Mesendoderm (in vitro differentiated cells): ENCODE data around the gene SRSF10.

ENCODE experiments used
- DNase-seq: peaks from one replicate; pipeline ENCODE4 v3.0.0; 2013
- H2AK5ac ChIP-seq: 2 replicates; pipeline ENCODE4 v1.6.1; 2013; ENCODE audit warnings: low read length, inconsistent platforms
- H2BK120ac ChIP-seq: 2 replicates; pipeline ENCODE4 v1.6.1; 2013; ENCODE audit warnings: low read depth, mild to moderate bottlenecking, low read length, moderate library complexity, mixed read lengths
- H2BK15ac ChIP-seq: replicated peaks from 2 replicates; pipeline ENCODE4 v1.6.1; 2013; ENCODE audit warnings: low read depth, mild to moderate bottlenecking, moderate library complexity
- H2BK5ac ChIP-seq: 2 replicates; pipeline ENCODE4 v1.6.1; 2013; ENCODE audit warnings: low read length, inconsistent platforms
- H3K18ac ChIP-seq: 2 replicates; pipeline ENCODE4 v1.6.1; 2013; ENCODE audit warnings: mild to moderate bottlenecking, low read length, mixed read lengths
- H3K23ac ChIP-seq: one replicate; pipeline ENCODE4 v1.6.1; 2013; ENCODE audit warnings: low read length
- H3K27ac ChIP-seq: 2 replicates; pipeline ENCODE4 v1.5.1; 2013; ENCODE audit warnings: low read depth, mild to moderate bottlenecking, inconsistent platforms, low read length, moderate library complexity
- H3K27me3 ChIP-seq: 2 replicates; pipeline ENCODE4 v1.6.1; 2013; ENCODE audit warnings: low read length, control low read depth, mild to moderate bottlenecking, inconsistent platforms; ENCODE audit not compliant: insufficient read depth, poor library complexity
- H3K36me3 ChIP-seq: 2 replicates; pipeline ENCODE4 v1.6.1; 2013; ENCODE audit warnings: low read length, inconsistent platforms; ENCODE audit not compliant: control insufficient read depth, insufficient read depth
- H3K4ac ChIP-seq: one replicate; pipeline ENCODE4 v1.6.1; 2013; ENCODE audit warnings: low read depth, mild to moderate bottlenecking, low read length, moderate library complexity
- H3K4me1 ChIP-seq: 2 replicates; pipeline ENCODE4 v1.6.1; 2013; ENCODE audit warnings: low read depth, low read length, inconsistent platforms; ENCODE audit not compliant: control insufficient read depth
- H3K4me2 ChIP-seq: 2 replicates; pipeline ENCODE4 v1.6.1; 2013; ENCODE audit warnings: low read length
- H3K4me3 ChIP-seq: 2 replicates; pipeline ENCODE4 v1.5.1; 2013; ENCODE audit warnings: mild to moderate bottlenecking, low read length
- H3K56ac ChIP-seq: one replicate; pipeline ENCODE4 v1.6.1; 2013; ENCODE audit warnings: low read length
- H3K79me1 ChIP-seq: 2 replicates; pipeline ENCODE4 v1.6.1; 2013; ENCODE audit warnings: low read length, inconsistent platforms
- H3K79me2 ChIP-seq: 2 replicates; pipeline ENCODE4 v1.6.1; 2013; ENCODE audit warnings: mild to moderate bottlenecking, low read length; ENCODE audit not compliant: control insufficient read depth, insufficient read depth
- H3K9ac ChIP-seq: 2 replicates; pipeline ENCODE4 v1.6.1; 2013; ENCODE audit warnings: low read length, inconsistent platforms
- H4K5ac ChIP-seq: one replicate; pipeline ENCODE4 v1.6.1; 2013; ENCODE audit warnings: low read length
- H4K8ac ChIP-seq: one replicate; pipeline ENCODE4 v1.6.1; 2013; ENCODE audit warnings: low read depth, mild to moderate bottlenecking, control low read depth, low read length, moderate library complexity
- WGBS: extraction: QIAGEN DNeasy Blood & Tissue Kit; methylation state at CpG from one replicate; pipeline ENCODE4 v1.1.7; 2013; ENCODE audit warnings: low lambda C conversion rate, missing lambda C conversion rate; ENCODE audit not compliant: insufficient coverage; ENCODE audit errors: extremely low coverage; 5-methylcytosine and 5-hydroxymethylcytosine counted together

Gene SRSF10

DNA sequence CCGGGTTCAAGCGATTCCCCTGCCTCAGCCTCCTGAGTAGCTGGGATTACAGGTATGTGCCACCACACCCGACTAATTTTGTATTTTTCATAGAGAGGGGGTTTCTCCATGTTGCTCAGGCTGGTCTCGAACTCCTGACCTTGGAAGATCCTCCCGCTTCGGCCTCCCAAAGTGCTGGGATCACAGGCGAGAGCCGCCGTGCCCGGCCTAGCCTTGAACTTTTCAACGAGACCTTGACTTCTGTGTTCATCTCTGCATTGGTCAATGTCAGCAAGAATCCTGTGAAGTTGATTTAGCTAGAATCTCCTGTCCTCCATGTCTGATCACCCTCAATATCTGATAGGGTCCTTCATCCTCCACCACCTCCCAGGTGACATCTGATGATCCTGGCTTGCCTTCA is 55.5 kb downstream of the SRSF10 start:
- Histone ChIP-seq H3K79me2 (no peaks in the 10 kb centered on the region), H3K79me1 (no peaks in the 10 kb centered on the region), H2BK15ac (no peak overlapping the region), H3K23ac (no peak overlapping the region), H2AK5ac (no peak overlapping the region), H3K4me1 (no peaks in the 10 kb centered on the region), H3K27ac (no peak overlapping the region), H4K8ac (no peak overlapping the region), H3K56ac (no peak overlapping the region), H2BK120ac (no peak overlapping the region), H3K4ac (no peak overlapping the region), H4K5ac (no peak overlapping the region), H3K18ac (no peak overlapping the region), H3K4me2 (no peak overlapping the region), H2BK5ac (no peak overlapping the region), H3K27me3 (no peaks in the 10 kb centered on the region), H3K36me3 (no peaks in the 10 kb centered on the region), H3K9ac (no peak overlapping the region), H3K4me3 (no peak overlapping the region)
- no CpG with 5 or more reads among the region's 11 CpGs for WGBS
- DNase-seq, result no peak

DNA sequence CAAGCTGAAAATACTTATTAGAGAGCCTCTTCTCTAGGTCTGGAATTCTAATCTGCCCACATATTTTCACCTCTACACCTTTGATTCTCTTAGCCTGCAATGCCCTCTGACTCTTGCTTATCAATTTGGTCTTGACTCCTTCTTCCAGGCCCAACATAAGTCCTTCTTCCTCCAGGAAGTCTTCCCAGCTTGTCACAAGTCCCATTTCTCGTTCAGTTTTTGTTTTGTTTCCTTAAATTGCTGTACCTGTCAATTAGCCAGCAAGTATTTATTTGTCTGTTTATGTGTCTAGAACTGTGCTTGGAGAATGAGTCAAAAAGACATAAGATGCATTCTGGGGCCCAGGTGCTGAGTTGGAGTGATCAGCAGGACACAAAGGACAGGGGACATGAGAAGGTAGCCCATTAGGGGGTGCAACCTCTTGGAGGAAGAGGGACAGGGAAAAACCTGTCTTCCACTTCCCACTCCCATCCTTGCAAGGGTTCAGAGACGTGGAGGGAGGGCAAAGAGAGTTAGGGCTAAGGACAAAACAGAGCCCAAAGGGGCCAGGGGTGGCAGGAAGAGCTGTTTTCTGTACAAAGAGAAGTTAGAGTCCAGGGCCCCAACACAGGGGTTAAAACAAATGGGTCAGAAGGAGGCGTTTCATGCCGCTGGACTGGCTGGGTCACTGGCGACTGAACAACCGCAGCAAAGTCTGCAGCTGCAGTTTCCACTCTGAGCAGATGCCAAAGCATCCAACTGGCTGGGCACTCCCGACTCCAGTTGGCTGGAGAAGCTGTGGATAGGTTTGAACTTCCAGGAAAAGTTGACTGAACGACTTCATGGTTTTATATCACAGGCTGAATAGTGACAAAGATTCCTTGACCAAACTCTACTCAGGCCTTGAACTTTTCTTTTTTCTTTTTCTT is 56.3 kb downstream of the SRSF10 start:
- no peaks in the 10 kb centered on the region for H3K79me1 ChIP-seq
- no peak for DNase-seq
- H2AK5ac ChIP-seq, result no peak overlapping the region
- no peaks in the 10 kb centered on the region for H3K4me1 ChIP-seq
- H3K4me3 ChIP-seq, result no peak overlapping the region
- no peaks in the 10 kb centered on the region for H3K79me2 ChIP-seq
- no peak overlapping the region for H3K9ac ChIP-seq
- H3K4me2 ChIP-seq, result no peak overlapping the region
- no peak overlapping the region for H2BK120ac ChIP-seq
- H4K5ac ChIP-seq, result no peak overlapping the region
- H4K8ac ChIP-seq, result no peak overlapping the region
- H3K18ac ChIP-seq, result no peak overlapping the region
- no peak overlapping the region for H3K23ac ChIP-seq
- H3K4ac ChIP-seq, result no peak overlapping the region
- H2BK5ac ChIP-seq, result no peak overlapping the region
- H3K27ac ChIP-seq, result no peak overlapping the region
- no peak overlapping the region for H2BK15ac ChIP-seq
- no CpG with 5 or more reads among the region's 8 CpGs for WGBS
- no peaks in the 10 kb centered on the region for H3K36me3 ChIP-seq
- H3K56ac ChIP-seq, result no peak overlapping the region
- H3K27me3 ChIP-seq, result no peaks in the 10 kb centered on the region

DNA sequence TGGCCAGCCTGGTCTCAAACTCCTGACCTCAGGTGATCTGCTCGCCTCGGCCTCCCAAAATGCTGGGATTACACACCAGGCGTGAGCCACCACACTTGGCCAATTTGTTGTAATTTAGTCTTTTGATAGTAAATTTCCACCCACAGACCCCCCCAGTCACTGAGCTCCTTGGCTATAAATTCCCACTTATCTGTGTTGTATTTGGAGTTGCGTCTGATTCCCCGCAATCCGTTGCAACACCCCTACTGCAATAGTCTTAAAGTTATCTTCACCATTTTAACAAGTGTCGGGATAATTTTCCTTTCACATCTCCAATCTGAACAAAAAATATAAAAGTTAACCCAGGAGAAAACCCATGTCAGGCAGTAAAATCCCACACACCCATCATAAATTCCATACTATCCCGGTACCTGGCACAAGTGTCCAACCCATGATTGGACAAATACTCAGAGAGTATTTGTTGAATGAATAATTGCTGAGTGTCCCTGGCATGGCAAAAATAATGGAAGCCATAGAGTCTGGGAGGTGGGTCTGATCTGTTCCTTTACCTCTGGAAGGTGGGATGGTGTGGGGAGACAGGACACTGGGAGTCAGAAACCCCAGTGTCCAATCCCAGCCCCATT is 57.7 kb downstream of the SRSF10 start:
- no peak overlapping the region for H3K4me2 ChIP-seq
- no peak overlapping the region for H2AK5ac ChIP-seq
- H3K23ac ChIP-seq, result no peak overlapping the region
- H4K8ac ChIP-seq, result no peak overlapping the region
- H3K36me3 ChIP-seq, result no peaks in the 10 kb centered on the region
- H3K18ac ChIP-seq, result no peak overlapping the region
- H3K4me3 ChIP-seq, result no peak overlapping the region
- no CpG with 5 or more reads among the region's 8 CpGs for WGBS
- no peaks in the 10 kb centered on the region for H3K79me2 ChIP-seq
- no peak overlapping the region for H3K56ac ChIP-seq
- H2BK5ac ChIP-seq, result no peak overlapping the region
- no peak overlapping the region for H3K4ac ChIP-seq
- no peaks in the 10 kb centered on the region for H3K27me3 ChIP-seq
- no peak overlapping the region for H2BK120ac ChIP-seq
- no peak for DNase-seq
- H2BK15ac ChIP-seq, result no peak overlapping the region
- H3K9ac ChIP-seq, result no peak overlapping the region
- H3K79me1 ChIP-seq, result no peaks in the 10 kb centered on the region
- no peaks in the 10 kb centered on the region for H3K4me1 ChIP-seq
- no peak overlapping the region for H3K27ac ChIP-seq
- no peak overlapping the region for H4K5ac ChIP-seq

DNA sequence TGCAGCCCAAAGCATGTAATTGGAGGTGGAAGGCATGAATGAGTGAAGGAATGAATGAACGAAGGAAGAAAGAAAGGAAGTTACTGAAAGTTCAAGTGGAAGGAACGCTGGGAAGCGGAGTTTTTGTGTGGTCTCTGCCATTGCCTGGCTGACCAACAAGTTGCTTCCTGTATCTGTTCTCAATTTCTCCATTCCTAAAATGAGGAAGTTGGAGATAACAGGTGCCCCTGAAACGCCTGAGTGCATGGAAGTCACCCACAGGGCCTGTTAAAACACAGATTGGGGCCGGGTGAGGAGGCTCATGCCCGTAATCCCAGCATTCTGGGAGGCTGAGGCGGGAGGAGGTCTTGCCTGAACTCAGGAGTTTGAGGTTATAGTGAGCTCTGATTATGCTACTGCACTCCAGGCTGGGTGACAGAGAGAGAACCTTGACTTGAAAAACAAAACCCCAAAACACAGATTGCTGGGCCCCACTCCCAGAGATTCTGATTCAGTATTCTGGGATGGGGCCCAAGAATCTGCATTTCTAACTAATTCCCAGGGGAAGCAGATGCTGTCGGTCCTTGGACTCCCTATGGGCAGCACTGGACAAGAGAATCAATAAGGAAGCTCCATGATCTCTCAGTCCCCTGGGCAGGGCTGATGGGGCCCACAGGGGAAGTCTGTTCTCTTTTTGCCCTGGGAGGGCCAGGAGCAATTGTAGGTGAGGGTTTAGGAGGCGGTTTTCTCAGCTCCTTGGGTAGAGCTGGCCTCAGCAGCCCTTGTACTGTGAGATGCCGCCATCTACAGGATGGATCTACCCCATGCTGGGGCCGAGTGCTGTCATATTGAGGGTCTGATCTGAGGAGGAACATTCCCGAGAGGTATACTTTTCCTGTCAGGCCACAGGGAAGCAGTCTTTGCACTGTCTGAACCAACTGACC is 63.7 kb downstream of the SRSF10 start:
- H3K4me2 ChIP-seq, result no peak overlapping the region
- no peaks in the 10 kb centered on the region for H3K4me1 ChIP-seq
- no peak overlapping the region for H4K8ac ChIP-seq
- WGBS, result no CpG with 5 or more reads among the region's 12 CpGs
- no peak overlapping the region for H2BK15ac ChIP-seq
- no peaks in the 10 kb centered on the region for H3K27me3 ChIP-seq
- no peak overlapping the region for H3K9ac ChIP-seq
- no peak overlapping the region for H2AK5ac ChIP-seq
- peak; percentile 93 for DNase-seq
- H3K27ac ChIP-seq, result no peak overlapping the region
- H3K18ac ChIP-seq, result no peak overlapping the region
- H2BK5ac ChIP-seq, result no peak overlapping the region
- H3K4ac ChIP-seq, result no peak overlapping the region
- H2BK120ac ChIP-seq, result no peak overlapping the region
- H3K4me3 ChIP-seq, result no peak overlapping the region
- no peak overlapping the region for H3K23ac ChIP-seq
- H3K79me1 ChIP-seq, result no peaks in the 10 kb centered on the region
- no peak overlapping the region for H3K56ac ChIP-seq
- H3K79me2 ChIP-seq, result no peaks in the 10 kb centered on the region
- peak overlapping the region; percentile 56 for H4K5ac ChIP-seq
- no peaks in the 10 kb centered on the region for H3K36me3 ChIP-seq

DNA sequence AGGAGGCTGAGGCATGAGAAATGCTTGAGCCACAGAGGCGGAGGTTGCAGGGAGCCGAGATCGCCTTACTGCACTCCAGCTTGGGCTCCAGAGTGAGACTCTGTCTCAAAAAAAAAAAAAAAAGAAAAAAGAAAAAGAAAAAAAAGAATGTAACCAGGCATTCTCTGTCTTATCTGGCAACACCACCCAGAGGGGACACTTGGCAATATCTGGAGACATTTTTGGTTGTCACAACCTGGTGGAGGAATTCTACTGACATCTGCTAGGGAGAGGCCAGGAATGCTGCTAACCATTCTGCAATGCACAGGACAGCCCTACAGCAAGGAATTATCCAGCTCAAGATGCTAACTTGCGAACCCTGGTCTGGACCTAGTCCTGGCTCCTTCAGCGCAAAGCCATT is 64.7 kb downstream of the SRSF10 start:
- Histone ChIP-seq H3K27ac (no peak overlapping the region), H3K4me2 (no peak overlapping the region), H4K8ac (no peak overlapping the region), H3K23ac (no peak overlapping the region), H3K56ac (no peak overlapping the region), H2BK15ac (no peak overlapping the region), H3K79me1 (no peaks in the 10 kb centered on the region), H2BK5ac (no peak overlapping the region), H3K79me2 (no peaks in the 10 kb centered on the region), H3K4me1 (no peaks in the 10 kb centered on the region), H4K5ac (no peak overlapping the region), H3K27me3 (no peaks in the 10 kb centered on the region), H3K9ac (no peak overlapping the region), H2AK5ac (no peak overlapping the region), H2BK120ac (no peak overlapping the region), H3K36me3 (no peaks in the 10 kb centered on the region), H3K4me3 (no peak overlapping the region), H3K18ac (no peak overlapping the region), H3K4ac (no peak overlapping the region)
- no peak for DNase-seq
- WGBS, result no CpG with 5 or more reads among the region's 5 CpGs
